ENCODE results near the gene GOSR1.

The GOSR1 gene

GRCh38 chr17:30576326-30576861 is 99.2 kb downstream of the GOSR1 start:
- DNase-seq (ENCODE audit: low read depth, low spot score), result no peak
- in situ Hi-C loops (cut with HindIII; ENCODE audit: low sequenced_read_pairs), result no loop called here

More at GRCh38 chr17:30576326-30576861, 99.2 kb downstream of the GOSR1 start:
- no peak for TF ChIP-seq CTCF (IDR thresholded peaks at IDR 0.05; ENCODE audit: low read depth, low read length)
- H3K4me3 ChIP-seq (ENCODE audit: low read depth, low read length), result no peak overlapping the region
